Smooth muscle cell of the coronary artery (primary cell): ENCODE measurements around the gene COMMD3. TPM values are rescaled to one million over a fixed set of nuclear protein-coding genes. Genes with fewer than 3 reads are reported as not detected.

Source experiments
- total RNA-seq: library from RNA; depleted of rRNA; stranded (reverse); fragments of >200 nt; gene quantifications from 2 replicates; pipeline ENCODE4 v1.2.3, GENCODE V29; 2014; ENCODE audit warnings: low replicate concordance

The COMMD3 gene
- total RNA-seq = 27.8 and 51.6 TPM in 2 replicates

GRCh38 chr10:22316286-22317075 lies at the start of gene COMMD3:
TSS of gene COMMD3 (plus strand) at chr10:22316388. CDS start at chr10:22316418, 30 bp downstream.

GRCh38 chr10:22320591-22321155 lies 4.5 kb downstream of the COMMD3 start, which contains the start of gene BMI1:
TSS of gene BMI1 (plus strand) at chr10:22321099. CDS start at chr10:22326450, 5,351 bp downstream.

GRCh38 chr10:22345301-22346095 lies 29.3 kb downstream of the COMMD3 start, which contains the start of gene SPAG6:
TSS of gene SPAG6 (plus strand) at chr10:22345496. CDS start at chr10:22345612, 116 bp downstream.

Other genes with a start within 250 kb of the COMMD3 start
- not detected in 2 replicates for gene EBLN1, start 98.4 kb upstream of the COMMD3 start, total RNA-seq
- 42.9 and 99.8 TPM in 2 replicates for gene BMI1, start 4.7 kb downstream of the COMMD3 start, total RNA-seq
- gene SPAG6, start 29.1 kb downstream of the COMMD3 start, total RNA-seq = not detected in 2 replicates